H1 (cell line): ENCODE measurements around the gene IFITM10. TPM values are rescaled to one million over a fixed set of nuclear protein-coding genes. Genes with fewer than 3 reads are reported as not detected.

Experiments used
- CREB1 ChIP-seq: IDR thresholded peaks from 2 replicates; pipeline ENCODE4 v1.6.1; 2012; ENCODE audit warnings: inconsistent platforms
- NANOG ChIP-seq: IDR thresholded peaks from 2 replicates; pipeline ENCODE4 v1.6.1; 2011; ENCODE audit warnings: low read length, low read depth, mild to moderate bottlenecking, inconsistent platforms; ENCODE audit not compliant: insufficient read depth, poor library complexity, severe bottlenecking
- NRF1 ChIP-seq: IDR thresholded peaks from 2 replicates; pipeline ENCODE4 v1.6.1; 2011; ENCODE audit warnings: mild to moderate bottlenecking, low read depth, low read length, improper control_type of control experiment
- PHF8 ChIP-seq: fragments of 200-600 bp; sonication (generic); conservative IDR thresholded peaks from 2 replicates; pipeline ENCODE4 v1.7.1; 2012; ENCODE audit warnings: low read depth, mild to moderate bottlenecking, inconsistent platforms, low read length, moderate library complexity
- POLR2A ChIP-seq, 2 experiments: IDR thresholded peaks; 1 replicate in 1 of 2; 2 replicates in 1 of 2; pipeline ENCODE4 v1.6.1; 2011; ENCODE audit warnings: low read depth in 2 of 2, low read length in 2 of 2, mild to moderate bottlenecking in 2 of 2; ENCODE audit errors: control extremely low read depth in 1 of 2
- SP2 ChIP-seq: IDR thresholded peaks from 2 replicates; pipeline ENCODE4 v1.6.1; 2012; ENCODE audit warnings: mild to moderate bottlenecking, low read length, inconsistent platforms
- TAF7 ChIP-seq: optimal IDR thresholded peaks from 2 replicates; pipeline ENCODE3; 2011; ENCODE audit warnings: low read depth, mild to moderate bottlenecking, inconsistent platforms, low read length, moderate library complexity, borderline replicate concordance
- polyA plus RNA-seq, 7 experiments: library from polyadenylated mRNA; depleted of rRNA in 3 of 7; stranded (reverse) in 5 of 7; unstranded in 2 of 7; fragments of >200 nt in 5 of 7; fragments of 200-250 nt in 2 of 7; gene quantifications; 1 replicate in 5 of 7; 2 replicates in 1 of 7; 4 replicates in 1 of 7; pipeline versions ENCODE4 v1.2.1 to v1.2.3, GENCODE V29; 2011 to 2013; ENCODE audit warnings: missing spikeins in 2 of 7, mixed read lengths in 2 of 7
- total RNA-seq: library from RNA; stranded (reverse); fragmentation: NEBNext Ultra II Directional; extraction: Animal tissue kit (Norgen Biotek cat#: 25700); gene quantifications from 2 replicates; pipeline ENCODE4 v1.2.1, GENCODE V29; 2021
- TF ChIP-seq, protein P1 (sequence below): fragments of 300-600 bp; sonication (generic); IDR thresholded peaks from 2 replicates; pipeline ENCODE4 v1.7.1; 2012; ENCODE audit warnings: low read length, moderate library complexity, mild to moderate bottlenecking, inconsistent platforms; ENCODE audit not compliant: insufficient replicate concordance

The IFITM10 gene
- total and polyA plus RNA-seq, 2 of the 8 experiments (the other 6 are each of a cell fraction or from before 2014, with no cell fraction given): 0.08 to 0.22 TPM

DNA sequence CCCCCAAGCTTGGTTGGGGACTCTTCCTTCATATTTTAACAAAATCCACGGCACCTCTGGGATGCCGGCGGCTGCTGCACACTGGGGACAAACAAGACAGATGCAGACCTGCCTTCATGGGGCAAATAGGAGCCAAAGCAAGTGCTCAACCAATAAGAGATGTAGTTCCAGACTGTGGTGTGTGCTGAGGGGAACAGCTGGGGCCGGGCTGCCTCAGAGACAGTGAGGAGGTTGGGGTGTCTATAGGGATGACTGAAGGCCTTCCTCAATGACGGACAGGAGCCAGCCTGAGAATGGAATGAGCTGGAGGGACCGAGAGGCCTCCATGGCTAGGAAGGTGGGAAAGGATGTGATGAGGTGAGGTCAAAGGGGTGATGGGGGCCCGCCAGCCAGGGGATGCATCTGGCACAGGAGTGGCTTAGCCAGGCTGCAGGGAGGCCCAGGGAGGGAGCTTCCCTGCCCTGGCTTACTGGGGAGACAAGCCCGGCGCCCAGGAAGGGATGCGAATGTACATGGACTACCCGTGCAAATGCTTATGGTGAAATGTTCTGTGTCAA lies 23.7 kb upstream of the IFITM10 start (continued):
- TF ChIP-seq, protein P1, sequence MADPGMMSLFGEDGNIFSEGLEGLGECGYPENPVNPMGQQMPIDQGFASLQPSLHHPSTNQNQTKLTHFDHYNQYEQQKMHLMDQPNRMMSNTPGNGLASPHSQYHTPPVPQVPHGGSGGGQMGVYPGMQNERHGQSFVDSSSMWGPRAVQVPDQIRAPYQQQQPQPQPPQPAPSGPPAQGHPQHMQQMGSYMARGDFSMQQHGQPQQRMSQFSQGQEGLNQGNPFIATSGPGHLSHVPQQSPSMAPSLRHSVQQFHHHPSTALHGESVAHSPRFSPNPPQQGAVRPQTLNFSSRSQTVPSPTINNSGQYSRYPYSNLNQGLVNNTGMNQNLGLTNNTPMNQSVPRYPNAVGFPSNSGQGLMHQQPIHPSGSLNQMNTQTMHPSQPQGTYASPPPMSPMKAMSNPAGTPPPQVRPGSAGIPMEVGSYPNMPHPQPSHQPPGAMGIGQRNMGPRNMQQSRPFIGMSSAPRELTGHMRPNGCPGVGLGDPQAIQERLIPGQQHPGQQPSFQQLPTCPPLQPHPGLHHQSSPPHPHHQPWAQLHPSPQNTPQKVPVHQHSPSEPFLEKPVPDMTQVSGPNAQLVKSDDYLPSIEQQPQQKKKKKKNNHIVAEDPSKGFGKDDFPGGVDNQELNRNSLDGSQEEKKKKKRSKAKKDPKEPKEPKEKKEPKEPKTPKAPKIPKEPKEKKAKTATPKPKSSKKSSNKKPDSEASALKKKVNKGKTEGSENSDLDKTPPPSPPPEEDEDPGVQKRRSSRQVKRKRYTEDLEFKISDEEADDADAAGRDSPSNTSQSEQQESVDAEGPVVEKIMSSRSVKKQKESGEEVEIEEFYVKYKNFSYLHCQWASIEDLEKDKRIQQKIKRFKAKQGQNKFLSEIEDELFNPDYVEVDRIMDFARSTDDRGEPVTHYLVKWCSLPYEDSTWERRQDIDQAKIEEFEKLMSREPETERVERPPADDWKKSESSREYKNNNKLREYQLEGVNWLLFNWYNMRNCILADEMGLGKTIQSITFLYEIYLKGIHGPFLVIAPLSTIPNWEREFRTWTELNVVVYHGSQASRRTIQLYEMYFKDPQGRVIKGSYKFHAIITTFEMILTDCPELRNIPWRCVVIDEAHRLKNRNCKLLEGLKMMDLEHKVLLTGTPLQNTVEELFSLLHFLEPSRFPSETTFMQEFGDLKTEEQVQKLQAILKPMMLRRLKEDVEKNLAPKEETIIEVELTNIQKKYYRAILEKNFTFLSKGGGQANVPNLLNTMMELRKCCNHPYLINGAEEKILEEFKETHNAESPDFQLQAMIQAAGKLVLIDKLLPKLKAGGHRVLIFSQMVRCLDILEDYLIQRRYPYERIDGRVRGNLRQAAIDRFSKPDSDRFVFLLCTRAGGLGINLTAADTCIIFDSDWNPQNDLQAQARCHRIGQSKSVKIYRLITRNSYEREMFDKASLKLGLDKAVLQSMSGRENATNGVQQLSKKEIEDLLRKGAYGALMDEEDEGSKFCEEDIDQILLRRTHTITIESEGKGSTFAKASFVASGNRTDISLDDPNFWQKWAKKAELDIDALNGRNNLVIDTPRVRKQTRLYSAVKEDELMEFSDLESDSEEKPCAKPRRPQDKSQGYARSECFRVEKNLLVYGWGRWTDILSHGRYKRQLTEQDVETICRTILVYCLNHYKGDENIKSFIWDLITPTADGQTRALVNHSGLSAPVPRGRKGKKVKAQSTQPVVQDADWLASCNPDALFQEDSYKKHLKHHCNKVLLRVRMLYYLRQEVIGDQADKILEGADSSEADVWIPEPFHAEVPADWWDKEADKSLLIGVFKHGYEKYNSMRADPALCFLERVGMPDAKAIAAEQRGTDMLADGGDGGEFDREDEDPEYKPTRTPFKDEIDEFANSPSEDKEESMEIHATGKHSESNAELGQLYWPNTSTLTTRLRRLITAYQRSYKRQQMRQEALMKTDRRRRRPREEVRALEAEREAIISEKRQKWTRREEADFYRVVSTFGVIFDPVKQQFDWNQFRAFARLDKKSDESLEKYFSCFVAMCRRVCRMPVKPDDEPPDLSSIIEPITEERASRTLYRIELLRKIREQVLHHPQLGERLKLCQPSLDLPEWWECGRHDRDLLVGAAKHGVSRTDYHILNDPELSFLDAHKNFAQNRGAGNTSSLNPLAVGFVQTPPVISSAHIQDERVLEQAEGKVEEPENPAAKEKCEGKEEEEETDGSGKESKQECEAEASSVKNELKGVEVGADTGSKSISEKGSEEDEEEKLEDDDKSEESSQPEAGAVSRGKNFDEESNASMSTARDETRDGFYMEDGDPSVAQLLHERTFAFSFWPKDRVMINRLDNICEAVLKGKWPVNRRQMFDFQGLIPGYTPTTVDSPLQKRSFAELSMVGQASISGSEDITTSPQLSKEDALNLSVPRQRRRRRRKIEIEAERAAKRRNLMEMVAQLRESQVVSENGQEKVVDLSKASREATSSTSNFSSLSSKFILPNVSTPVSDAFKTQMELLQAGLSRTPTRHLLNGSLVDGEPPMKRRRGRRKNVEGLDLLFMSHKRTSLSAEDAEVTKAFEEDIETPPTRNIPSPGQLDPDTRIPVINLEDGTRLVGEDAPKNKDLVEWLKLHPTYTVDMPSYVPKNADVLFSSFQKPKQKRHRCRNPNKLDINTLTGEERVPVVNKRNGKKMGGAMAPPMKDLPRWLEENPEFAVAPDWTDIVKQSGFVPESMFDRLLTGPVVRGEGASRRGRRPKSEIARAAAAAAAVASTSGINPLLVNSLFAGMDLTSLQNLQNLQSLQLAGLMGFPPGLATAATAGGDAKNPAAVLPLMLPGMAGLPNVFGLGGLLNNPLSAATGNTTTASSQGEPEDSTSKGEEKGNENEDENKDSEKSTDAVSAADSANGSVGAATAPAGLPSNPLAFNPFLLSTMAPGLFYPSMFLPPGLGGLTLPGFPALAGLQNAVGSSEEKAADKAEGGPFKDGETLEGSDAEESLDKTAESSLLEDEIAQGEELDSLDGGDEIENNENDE: no peak
- TF ChIP-seq NANOG (no peak), TAF7 (no peak), CREB1 (no peak), PHF8 (no peak), POLR2A (IDR thresholded peaks at IDR 0.05; ENCODE audit: control extremely low read depth in 1 of 2, low read depth in 2 of 2, low read length in 2 of 2) (no peak), SP2 (no peak), NRF1 (no peak)
